GM21381 (cell line): ENCODE results near the gene SERTAD2.

ENCODE experiments used
- ATAC-seq: cut with Tn5 transposase; IDR thresholded peaks from one replicate; pipeline ENCODE4 v1.9.1; 2021; ENCODE audit warnings: mild to moderate bottlenecking, moderate library complexity; ENCODE audit not compliant: unreplicated experiment

Gene SERTAD2

GRCh38 chr2:64649626-64650025 lies 4.1 kb downstream of the SERTAD2 start:
- ATAC-seq, result no peak

GRCh38 chr2:64649013-64649484 lies 4.7 kb downstream of the SERTAD2 start:
- no peak for ATAC-seq

GRCh38 chr2:64646007-64646880 lies 7.5 kb downstream of the SERTAD2 start:
- no peak for ATAC-seq

GRCh38 chr2:64644458-64645382 lies 9.0 kb downstream of the SERTAD2 start:
- peak; percentile 44 for ATAC-seq

- ATAC-seq, result no peak
These were observed 9.8 kb downstream of the SERTAD2 start for GRCh38 chr2:64643838-64644457.

- ATAC-seq, result no peak
These were observed 12.1 kb downstream of the SERTAD2 start for GRCh38 chr2:64641599-64641998.

GRCh38 chr2:64640153-64641044 lies 13.3 kb downstream of the SERTAD2 start:
- no peak for ATAC-seq

GRCh38 chr2:64639691-64640090 lies 14.0 kb downstream of the SERTAD2 start:
- ATAC-seq, result no peak

GRCh38 chr2:64638502-64639120 lies 15.1 kb downstream of the SERTAD2 start:
- ATAC-seq, result no peak

GRCh38 chr2:64637931-64638330 lies 15.8 kb downstream of the SERTAD2 start:
- no peak for ATAC-seq

GRCh38 chr2:64637000-64637635 lies 16.6 kb downstream of the SERTAD2 start:
- peak; percentile 43 for ATAC-seq

GRCh38 chr2:64635976-64636911 lies 17.5 kb downstream of the SERTAD2 start:
- peak; percentile 65 for ATAC-seq

- ATAC-seq, result no peak
These were observed 19.1 kb downstream of the SERTAD2 start for GRCh38 chr2:64634345-64635267.

GRCh38 chr2:64632835-64633819 lies 20.6 kb downstream of the SERTAD2 start:
- no peak for ATAC-seq

GRCh38 chr2:64631771-64632170 lies 21.9 kb downstream of the SERTAD2 start:
- no peak for ATAC-seq

- no peak for ATAC-seq
These were observed 23.0 kb downstream of the SERTAD2 start for GRCh38 chr2:64630752-64631151.
